Large intestine (tissue), 3 donors: Measurements from ENCODE around the gene CLSTN2. TPM values are rescaled to one million over a fixed set of nuclear protein-coding genes. Genes with fewer than 3 reads are reported as not detected.

Experiments used
- DNase-seq, 2 donors: peaks; one replicate each; pipeline versions ENCODE4 v3.0.0 to v3.0.0-alpha.2; 2013
- H3K27ac ChIP-seq: one replicate; pipeline ENCODE4 v1.5.1; 2013; ENCODE audit warnings: low read length
- H3K27me3 ChIP-seq: 2 replicates; pipeline ENCODE4 v1.6.1; 2013; ENCODE audit warnings: low read length; ENCODE audit not compliant: control insufficient read depth, insufficient read depth
- H3K36me3 ChIP-seq: 2 replicates; pipeline ENCODE4 v1.6.1; 2013; ENCODE audit warnings: low read length; ENCODE audit not compliant: control insufficient read depth, insufficient read depth
- H3K4me1 ChIP-seq: one replicate; pipeline ENCODE4 v1.6.1; 2013; ENCODE audit warnings: low read length; ENCODE audit not compliant: control insufficient read depth, insufficient read depth
- H3K4me3 ChIP-seq: one replicate; pipeline ENCODE4 v1.5.1; 2013; ENCODE audit warnings: low read length
- H3K9me3 ChIP-seq: one replicate; pipeline ENCODE4 v1.6.1; 2013; ENCODE audit warnings: mild to moderate bottlenecking, low read depth, low read length, moderate library complexity; ENCODE audit not compliant: control insufficient read depth
- WGBS: methylation state at CpG from one replicate; pipeline ENCODE4 v1.1.5; 2013; ENCODE audit warnings: low lambda C conversion rate; ENCODE audit not compliant: insufficient coverage; 5-methylcytosine and 5-hydroxymethylcytosine counted together
- polyA plus RNA-seq: library from polyadenylated mRNA; unstranded; fragments of 120-200 nt; gene quantifications from one replicate; pipeline ENCODE4 v1.2.1, GENCODE V29; 2013

CLSTN2 gene
- polyA plus RNA-seq, 1 donor: 1.8 TPM

GRCh38 chr3:140530603-140531002, 595.6 kb downstream of the CLSTN2 start:
- Histone ChIP-seq H3K27ac (no peak overlapping the region), H3K9me3 (no peaks in the 10 kb centered on the region), H3K4me3 (no peak overlapping the region), H3K4me1 (no peaks in the 10 kb centered on the region), H3K27me3 (no peaks in the 10 kb centered on the region), H3K36me3 (no peaks in the 10 kb centered on the region)
- no CpG with 5 or more reads among the region's 3 CpGs for WGBS
- no peak for DNase-seq

GRCh38 chr3:140532793-140533330, 597.9 kb downstream of the CLSTN2 start:
- no peak for DNase-seq
- Histone ChIP-seq H3K4me1 (no peaks in the 10 kb centered on the region), H3K27ac (no peak overlapping the region), H3K27me3 (no peaks in the 10 kb centered on the region), H3K9me3 (no peaks in the 10 kb centered on the region), H3K36me3 (no peaks in the 10 kb centered on the region), H3K4me3 (no peak overlapping the region)
- no CpG with 5 or more reads among the region's 2 CpGs for WGBS

- DNase-seq: no peak
- Histone ChIP-seq H3K27ac (no peak overlapping the region), H3K36me3 (no peaks in the 10 kb centered on the region), H3K9me3 (no peaks in the 10 kb centered on the region), H3K27me3 (no peaks in the 10 kb centered on the region), H3K4me1 (peaks cover 8% of the 10 kb centered on the region), H3K4me3 (no peak overlapping the region)
- WGBS: 67% methylated on average over 1 of the region's 4 CpGs
Measured at GRCh38 chr3:140536926-140537726, 602.1 kb downstream of the CLSTN2 start.

GRCh38 chr3:140537727-140538082, 602.7 kb downstream of the CLSTN2 start:
- no peaks in the 10 kb centered on the region for H3K27me3 ChIP-seq
- no peaks in the 10 kb centered on the region for H3K9me3 ChIP-seq
- peaks cover 8% of the 10 kb centered on the region for H3K4me1 ChIP-seq
- no peaks in the 10 kb centered on the region for H3K36me3 ChIP-seq
- H3K27ac ChIP-seq: no peak overlapping the region
- no peak for DNase-seq
- WGBS: no CpG with 5 or more reads among the region's 3 CpGs
- no peak overlapping the region for H3K4me3 ChIP-seq

DNA sequence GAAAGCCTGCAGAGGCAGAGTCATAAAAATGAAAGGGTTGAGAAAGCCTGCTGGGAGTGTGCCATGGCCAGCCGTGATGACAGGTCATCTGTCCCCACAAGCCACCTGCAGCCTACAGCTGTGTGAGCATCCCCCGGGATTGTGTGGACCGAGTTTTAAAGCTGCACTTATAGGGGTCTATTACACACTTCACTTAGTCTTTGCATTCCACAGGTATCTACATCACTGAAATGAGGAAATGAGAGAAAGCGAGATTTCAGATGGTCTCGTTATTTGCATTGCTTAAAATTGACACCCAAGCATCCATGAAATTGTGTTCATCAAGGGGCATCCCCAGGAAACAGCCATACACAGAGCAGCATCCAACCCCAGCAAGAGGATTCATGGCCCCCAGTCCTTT, 605.3 kb downstream of the CLSTN2 start:
- H3K4me3 ChIP-seq: no peak overlapping the region
- no peak overlapping the region for H3K27ac ChIP-seq
- H3K9me3 ChIP-seq: no peaks in the 10 kb centered on the region
- WGBS: no CpG with 5 or more reads among the region's 5 CpGs
- H3K27me3 ChIP-seq: no peaks in the 10 kb centered on the region
- no peaks in the 10 kb centered on the region for H3K36me3 ChIP-seq
- no peak for DNase-seq
- peaks cover 8% of the 10 kb centered on the region for H3K4me1 ChIP-seq

GRCh38 chr3:140541975-140542653, 607.1 kb downstream of the CLSTN2 start:
- Histone ChIP-seq H3K4me1 (peaks cover 8% of the 10 kb centered on the region), H3K27ac (no peak overlapping the region), H3K9me3 (no peaks in the 10 kb centered on the region), H3K36me3 (no peaks in the 10 kb centered on the region), H3K4me3 (no peak overlapping the region), H3K27me3 (no peaks in the 10 kb centered on the region)
- WGBS: 100% methylated on average over 1 of the region's 1 CpG
- DNase-seq: no peak

GRCh38 chr3:140545197-140545596, 610.2 kb downstream of the CLSTN2 start:
- WGBS: no CpG with 5 or more reads among the region's 1 CpG
- DNase-seq: no peak
- H3K4me3 ChIP-seq: no peak overlapping the region
- no peaks in the 10 kb centered on the region for H3K36me3 ChIP-seq
- no peak overlapping the region for H3K27ac ChIP-seq
- H3K4me1 ChIP-seq: no peaks in the 10 kb centered on the region
- H3K27me3 ChIP-seq: no peaks in the 10 kb centered on the region
- no peaks in the 10 kb centered on the region for H3K9me3 ChIP-seq

GRCh38 chr3:140545756-140546155, 610.8 kb downstream of the CLSTN2 start:
- H3K27ac ChIP-seq: no peak overlapping the region
- H3K4me3 ChIP-seq: no peak overlapping the region
- H3K4me1 ChIP-seq: no peaks in the 10 kb centered on the region
- no peak for DNase-seq
- no peaks in the 10 kb centered on the region for H3K9me3 ChIP-seq
- no peaks in the 10 kb centered on the region for H3K27me3 ChIP-seq
- no CpG with 5 or more reads among the region's 2 CpGs for WGBS
- H3K36me3 ChIP-seq: no peaks in the 10 kb centered on the region

- Histone ChIP-seq H3K4me3 (no peak overlapping the region), H3K9me3 (no peaks in the 10 kb centered on the region), H3K36me3 (no peaks in the 10 kb centered on the region), H3K27ac (no peak overlapping the region), H3K27me3 (no peaks in the 10 kb centered on the region), H3K4me1 (no peaks in the 10 kb centered on the region)
- WGBS: 78% methylated on average over 1 of the region's 6 CpGs
- DNase-seq: no peak
Measured at GRCh38 chr3:140546649-140547048, 611.7 kb downstream of the CLSTN2 start.

DNA sequence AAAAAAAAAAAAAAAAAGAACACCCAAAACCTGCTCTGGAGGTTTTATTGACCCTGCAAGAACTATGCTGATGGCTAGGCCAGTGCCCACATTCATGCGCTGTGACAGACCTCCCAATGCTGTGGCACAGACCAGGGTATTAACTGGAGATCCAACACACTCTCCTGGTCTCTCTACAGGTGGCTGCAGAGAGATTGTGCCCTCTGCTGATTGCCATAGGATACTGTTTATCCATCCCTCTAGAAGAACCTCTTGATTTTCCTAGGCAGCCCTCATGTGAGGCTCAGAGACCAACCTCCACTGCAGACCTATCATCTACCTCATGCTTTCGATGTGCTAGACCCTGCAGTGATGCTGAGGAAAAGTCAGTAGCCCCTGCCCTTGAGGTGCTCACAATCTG, 617.4 kb downstream of the CLSTN2 start:
- WGBS: no CpG with 5 or more reads among the region's 2 CpGs
- no peaks in the 10 kb centered on the region for H3K36me3 ChIP-seq
- H3K27me3 ChIP-seq: no peaks in the 10 kb centered on the region
- no peaks in the 10 kb centered on the region for H3K4me1 ChIP-seq
- H3K9me3 ChIP-seq: no peaks in the 10 kb centered on the region
- no peak overlapping the region for H3K27ac ChIP-seq
- no peak overlapping the region for H3K4me3 ChIP-seq
- no peak for DNase-seq
